Endothelial cell (in vitro differentiated cells): ENCODE data around the gene SLC19A1. TPM values are rescaled to one million over a fixed set of nuclear protein-coding genes. Genes with fewer than 3 reads are reported as not detected.
"Not testable (repeated sequence)": the region's sequence is repeated elsewhere in the genome, so short reads cannot be mapped to it uniquely, and the experiment has no call there.

Experiments used
- DNase-seq: peaks from one replicate; pipeline ENCODE4 v3.0.0; 2021; ENCODE audit warnings: low spot score
- H3K27ac Mint-ChIP-seq: one replicate; pipeline ENCODE4 v1.8.0; 2021; ENCODE audit warnings: mixed read lengths, inconsistent platforms; ENCODE audit not compliant: unreplicated experiment
- H3K27me3 Mint-ChIP-seq: one replicate; pipeline ENCODE4 v1.8.0; 2021; ENCODE audit warnings: mild to moderate bottlenecking, moderate library complexity, mixed read lengths, inconsistent platforms; ENCODE audit not compliant: unreplicated experiment
- H3K36me3 Mint-ChIP-seq: one replicate; pipeline ENCODE4 v1.8.0; 2021; ENCODE audit warnings: mild to moderate bottlenecking, low read depth, mixed read lengths, inconsistent platforms; ENCODE audit not compliant: unreplicated experiment
- H3K4me1 Mint-ChIP-seq: one replicate; pipeline ENCODE4 v1.8.0; 2021; ENCODE audit warnings: mild to moderate bottlenecking, mixed read lengths, inconsistent platforms; ENCODE audit not compliant: unreplicated experiment
- H3K4me3 Mint-ChIP-seq: one replicate; pipeline ENCODE4 v1.8.0; 2021; ENCODE audit warnings: mild to moderate bottlenecking, mixed read lengths, inconsistent platforms; ENCODE audit not compliant: unreplicated experiment
- H3K9me3 Mint-ChIP-seq: one replicate; pipeline ENCODE4 v1.8.0; 2021; ENCODE audit warnings: mixed read lengths, inconsistent platforms; ENCODE audit not compliant: unreplicated experiment
- CTCF ChIP-seq: fragments of 200-600 bp; sonication (generic); IDR thresholded peaks from one replicate; pipeline ENCODE4 v1.5.0; 2021; ENCODE audit warnings: antibody characterized with exemption; ENCODE audit not compliant: unreplicated experiment
- total RNA-seq: library from RNA; stranded (reverse); fragmentation: NEBNext Ultra II Directional; extraction: Animal tissue kit (Norgen Biotek cat#: 25700); gene quantifications from one replicate; pipeline ENCODE4 v1.2.1, GENCODE V29; 2021; ENCODE audit not compliant: unreplicated experiment

SLC19A1 gene
- total RNA-seq, 1 donor from 2014 or later, result 27.1 TPM

- Mint-ChIP-seq H3K27ac (no peak overlapping the region), H3K27me3 (peaks cover 2% of the 10 kb centered on the region)
These were observed 14.1 kb downstream of the SLC19A1 start for GRCh38 chr21:45528028-45528705.

GRCh38 chr21:45527151-45527999, 14.9 kb downstream of the SLC19A1 start:
- DNase-seq, H3K27ac Mint-ChIP-seq, H3K9me3 Mint-ChIP-seq, H3K27me3 Mint-ChIP-seq, H3K4me1 Mint-ChIP-seq: not testable (repeated sequence)
- peaks cover 15% of the 10 kb centered on the region for H3K36me3 Mint-ChIP-seq
- peak overlapping the region; percentile 73 for H3K4me3 Mint-ChIP-seq

More at GRCh38 chr21:45528028-45528705, 14.1 kb downstream of the SLC19A1 start:
- H3K4me3 Mint-ChIP-seq, result peak overlapping the region; percentile 73
- H3K9me3 Mint-ChIP-seq, result no peaks in the 10 kb centered on the region
- no peak for TF ChIP-seq CTCF
- DNase-seq, result no peak
- H3K36me3 Mint-ChIP-seq, result peaks cover 7% of the 10 kb centered on the region
- H3K4me1 Mint-ChIP-seq, result peaks cover 9% of the 10 kb centered on the region

- TF ChIP-seq CTCF, result no peak
- H3K4me3 Mint-ChIP-seq, result peak overlapping the region; percentile 31
- peaks cover 30% of the 10 kb centered on the region for H3K36me3 Mint-ChIP-seq
- H3K27me3 Mint-ChIP-seq, result no peaks in the 10 kb centered on the region
- DNase-seq, result no peak
- peaks cover 5% of the 10 kb centered on the region for H3K9me3 Mint-ChIP-seq
- H3K4me1 Mint-ChIP-seq, result no peaks in the 10 kb centered on the region
- H3K27ac Mint-ChIP-seq, result no peak overlapping the region
These were observed 16.3 kb downstream of the SLC19A1 start for GRCh38 chr21:45525910-45526306.

GRCh38 chr21:45525153-45525909, 16.9 kb downstream of the SLC19A1 start:
- H3K4me1 Mint-ChIP-seq, result no peaks in the 10 kb centered on the region
- H3K36me3 Mint-ChIP-seq, result peaks cover 35% of the 10 kb centered on the region

More at GRCh38 chr21:45525153-45525909, 16.9 kb downstream of the SLC19A1 start:
- Mint-ChIP-seq H3K27me3 (no peaks in the 10 kb centered on the region), H3K27ac (no peak overlapping the region), H3K9me3 (peaks cover 6% of the 10 kb centered on the region), H3K4me3 (peak overlapping the region; percentile 31)
- DNase-seq, result no peak
- no peak for TF ChIP-seq CTCF
